Osteoblast (primary cell): ENCODE data around the gene SMG7. TPM values are rescaled to one million over a fixed set of nuclear protein-coding genes. Genes with fewer than 3 reads are reported as not detected.

Experiments
- DNase-seq: peaks from one replicate; pipeline ENCODE4 v3.0.0; 2011; ENCODE audit warnings: low spot score, mixed read lengths; ENCODE audit not compliant: insufficient read length; ENCODE audit errors: missing footprints
- H2AFZ ChIP-seq: 2 replicates; pipeline ENCODE4 v1.6.0; 2011; ENCODE audit warnings: mild to moderate bottlenecking, low read length
- H3K27ac ChIP-seq: 2 replicates; pipeline ENCODE4 v1.5.1; 2011; ENCODE audit warnings: mild to moderate bottlenecking, low read depth, low read length, moderate library complexity
- H3K27me3 ChIP-seq: 2 replicates; pipeline ENCODE4 v1.6.0; 2012; ENCODE audit warnings: mild to moderate bottlenecking, control low read depth, inconsistent platforms, low read length, moderate library complexity; ENCODE audit not compliant: insufficient read depth
- H3K36me3 ChIP-seq: 2 replicates; pipeline ENCODE4 v1.5.1; 2011; ENCODE audit warnings: mild to moderate bottlenecking, low read length, control low read depth, moderate library complexity; ENCODE audit not compliant: insufficient read depth
- H3K4me1 ChIP-seq: 2 replicates; pipeline ENCODE4 v1.5.1; 2011; ENCODE audit warnings: mild to moderate bottlenecking, low read length, control low read depth, moderate library complexity; ENCODE audit not compliant: insufficient read depth
- H3K4me2 ChIP-seq: 2 replicates; pipeline ENCODE4 v1.6.0; 2011; ENCODE audit warnings: mild to moderate bottlenecking, low read length; ENCODE audit not compliant: insufficient read depth
- H3K4me3 ChIP-seq: fragments of 200-600 bp; sonication (generic); 3 replicates; pipeline ENCODE4 v1.5.1; 2012; ENCODE audit warnings: mild to moderate bottlenecking, low read length, inconsistent platforms; ENCODE audit not compliant: insufficient read depth
- H3K79me2 ChIP-seq: 2 replicates; pipeline ENCODE4 v1.6.0; 2012; ENCODE audit warnings: mild to moderate bottlenecking, low read length, control low read depth, inconsistent platforms; ENCODE audit not compliant: insufficient read depth
- H3K9me3 ChIP-seq: 2 replicates; pipeline ENCODE4 v1.5.1; 2011; ENCODE audit warnings: low read depth, low read length, control low read depth
- H4K20me1 ChIP-seq: 2 replicates; pipeline ENCODE4 v1.6.0; 2012; ENCODE audit warnings: mild to moderate bottlenecking, low read length, control low read depth; ENCODE audit not compliant: insufficient read depth
- total RNA-seq: library from RNA; depleted of rRNA; stranded (reverse); fragments of >200 nt; gene quantifications from 2 replicates; pipeline ENCODE4 v1.2.3, GENCODE V29; 2012
- TF ChIP-seq, protein P1 (sequence below): IDR thresholded peaks from 2 replicates; pipeline ENCODE4 v1.5.1; 2011; ENCODE audit warnings: mild to moderate bottlenecking, low read depth, low read length, moderate library complexity; ENCODE audit errors: extremely low read depth

The SMG7 gene
- total RNA-seq, 1 donor = 25.0 TPM

DNA sequence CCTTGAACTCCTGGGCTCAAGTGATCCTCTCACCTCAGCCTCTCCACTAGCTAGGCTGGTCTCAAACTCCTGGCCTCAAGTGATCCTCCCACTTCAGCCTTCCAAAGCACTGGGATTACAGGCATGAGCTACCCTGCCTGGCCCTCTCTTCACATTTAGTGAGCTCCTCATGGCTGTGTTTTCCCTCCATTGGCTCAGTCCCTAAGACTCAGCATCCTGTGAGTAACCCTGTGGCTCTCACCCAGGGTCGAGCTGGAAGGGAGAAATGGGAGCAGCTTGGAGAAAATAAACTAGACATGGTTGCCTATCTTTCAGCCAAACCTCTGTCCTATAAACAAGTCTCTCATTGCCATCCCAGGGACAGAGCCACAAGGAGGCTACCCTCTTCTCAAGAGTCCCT lies 100.4 kb downstream of the SMG7 start:
- Histone ChIP-seq H3K27ac (no peak overlapping the region), H3K9me3 (no peaks in the 10 kb centered on the region), H3K27me3 (no peaks in the 10 kb centered on the region), H4K20me1 (no peaks in the 10 kb centered on the region), H2AFZ (no peak overlapping the region), H3K4me1 (peaks cover 16% of the 10 kb centered on the region), H3K4me3 (no peak overlapping the region), H3K4me2 (no peak overlapping the region), H3K36me3 (no peaks in the 10 kb centered on the region), H3K79me2 (no peaks in the 10 kb centered on the region)
- DNase-seq = no peak
- TF ChIP-seq, protein P1, sequence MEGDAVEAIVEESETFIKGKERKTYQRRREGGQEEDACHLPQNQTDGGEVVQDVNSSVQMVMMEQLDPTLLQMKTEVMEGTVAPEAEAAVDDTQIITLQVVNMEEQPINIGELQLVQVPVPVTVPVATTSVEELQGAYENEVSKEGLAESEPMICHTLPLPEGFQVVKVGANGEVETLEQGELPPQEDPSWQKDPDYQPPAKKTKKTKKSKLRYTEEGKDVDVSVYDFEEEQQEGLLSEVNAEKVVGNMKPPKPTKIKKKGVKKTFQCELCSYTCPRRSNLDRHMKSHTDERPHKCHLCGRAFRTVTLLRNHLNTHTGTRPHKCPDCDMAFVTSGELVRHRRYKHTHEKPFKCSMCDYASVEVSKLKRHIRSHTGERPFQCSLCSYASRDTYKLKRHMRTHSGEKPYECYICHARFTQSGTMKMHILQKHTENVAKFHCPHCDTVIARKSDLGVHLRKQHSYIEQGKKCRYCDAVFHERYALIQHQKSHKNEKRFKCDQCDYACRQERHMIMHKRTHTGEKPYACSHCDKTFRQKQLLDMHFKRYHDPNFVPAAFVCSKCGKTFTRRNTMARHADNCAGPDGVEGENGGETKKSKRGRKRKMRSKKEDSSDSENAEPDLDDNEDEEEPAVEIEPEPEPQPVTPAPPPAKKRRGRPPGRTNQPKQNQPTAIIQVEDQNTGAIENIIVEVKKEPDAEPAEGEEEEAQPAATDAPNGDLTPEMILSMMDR = no peak

- H3K36me3 ChIP-seq = no peaks in the 10 kb centered on the region
- H3K79me2 ChIP-seq = no peaks in the 10 kb centered on the region
- no peak overlapping the region for H3K4me3 ChIP-seq
- no peak overlapping the region for H2AFZ ChIP-seq
- no peaks in the 10 kb centered on the region for H3K27me3 ChIP-seq
- H4K20me1 ChIP-seq = no peaks in the 10 kb centered on the region
- TF ChIP-seq, protein P1 = no peak
- peaks cover 3% of the 10 kb centered on the region for H3K4me1 ChIP-seq
- no peak overlapping the region for H3K4me2 ChIP-seq
- DNase-seq = no peak
- no peak overlapping the region for H3K27ac ChIP-seq
- H3K9me3 ChIP-seq = no peaks in the 10 kb centered on the region
Observed at GRCh38 chr1:183575606-183576005, 103.3 kb downstream of the SMG7 start.

DNA sequence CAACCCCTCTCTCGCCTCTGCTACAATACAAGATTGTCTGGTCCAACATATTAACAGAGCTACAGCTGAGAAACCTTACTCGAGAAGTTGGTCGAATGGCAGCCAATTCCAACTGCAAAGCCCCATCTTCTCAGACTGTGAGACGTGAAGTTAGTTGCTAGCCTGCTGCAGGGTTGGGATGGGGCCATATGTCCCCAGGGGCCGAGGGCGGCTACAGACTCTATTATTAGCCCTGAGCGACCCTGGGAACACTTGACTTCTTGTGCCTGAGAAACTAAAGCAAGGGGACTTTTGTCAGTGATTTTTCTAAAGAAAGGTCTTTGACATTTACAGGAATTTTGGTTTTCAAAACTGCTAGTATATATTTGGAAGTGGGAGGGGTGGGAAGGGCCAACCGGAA lies 104.2 kb downstream of the SMG7 start:
- Histone ChIP-seq H3K9me3 (no peaks in the 10 kb centered on the region), H3K4me1 (peaks cover 3% of the 10 kb centered on the region), H3K36me3 (no peaks in the 10 kb centered on the region), H3K79me2 (no peaks in the 10 kb centered on the region), H3K4me2 (no peak overlapping the region), H3K27ac (no peak overlapping the region), H2AFZ (no peak overlapping the region), H3K4me3 (no peak overlapping the region), H3K27me3 (no peaks in the 10 kb centered on the region), H4K20me1 (no peaks in the 10 kb centered on the region)
- TF ChIP-seq, protein P1 = no peak
- no peak for DNase-seq

- H3K27me3 ChIP-seq = no peaks in the 10 kb centered on the region
- H3K27ac ChIP-seq = no peak overlapping the region
- DNase-seq = no peak
- H3K4me2 ChIP-seq = no peak overlapping the region
- H3K9me3 ChIP-seq = no peaks in the 10 kb centered on the region
- TF ChIP-seq, protein P1 = no peak
- no peak overlapping the region for H3K4me3 ChIP-seq
- H4K20me1 ChIP-seq = no peaks in the 10 kb centered on the region
- no peaks in the 10 kb centered on the region for H3K4me1 ChIP-seq
- H2AFZ ChIP-seq = no peak overlapping the region
- H3K79me2 ChIP-seq = no peaks in the 10 kb centered on the region
- H3K36me3 ChIP-seq = no peaks in the 10 kb centered on the region
Observed at GRCh38 chr1:183577897-183578465, 105.7 kb downstream of the SMG7 start.
